ENCODE results near the gene KANTR. TPM values are rescaled to one million over a fixed set of nuclear protein-coding genes. Genes with fewer than 3 reads are reported as not detected.

The KANTR gene
- total and polyA plus RNA-seq, 2 experiments from 2014 or later, result 6.4 to 15.5 TPM

DNA sequence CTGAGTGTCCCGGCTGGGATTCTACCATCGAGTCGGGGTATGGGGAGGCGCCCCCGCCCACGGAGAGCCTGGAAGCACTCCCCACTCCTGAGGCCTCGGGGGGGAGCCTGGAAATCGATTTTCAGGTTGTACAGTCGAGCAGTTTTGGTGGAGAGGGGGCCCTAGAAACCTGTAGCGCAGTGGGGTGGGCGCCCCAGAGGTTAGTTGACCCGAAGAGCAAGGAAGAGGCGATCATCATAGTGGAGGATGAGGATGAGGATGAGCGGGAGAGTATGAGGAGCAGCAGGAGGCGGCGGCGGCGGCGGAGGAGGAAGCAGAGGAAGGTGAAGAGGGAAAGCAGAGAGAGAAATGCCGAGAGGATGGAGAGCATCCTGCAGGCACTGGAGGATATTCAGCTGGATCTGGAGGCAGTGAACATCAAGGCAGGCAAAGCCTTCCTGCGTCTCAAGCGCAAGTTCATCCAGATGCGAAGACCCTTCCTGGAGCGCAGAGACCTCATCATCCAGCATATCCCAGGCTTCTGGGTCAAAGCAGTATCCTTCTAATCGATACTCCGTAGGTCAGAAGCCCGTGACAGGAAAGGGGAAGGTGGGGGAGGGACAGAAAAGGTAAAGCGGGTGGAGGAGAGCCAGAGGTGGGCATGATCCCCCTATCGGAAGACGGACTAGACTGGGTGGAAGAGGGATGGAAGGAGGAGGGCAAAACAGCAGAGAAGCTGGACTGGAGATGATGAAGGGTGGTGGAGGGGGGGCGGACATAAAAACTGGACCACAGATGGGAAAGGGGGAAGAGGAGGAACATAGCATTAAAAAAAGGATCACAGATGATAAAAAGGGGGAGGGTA lies 10.9 kb upstream of the KANTR start:
- H3K27me3 ChIP-seq (ENCODE audit: insufficient read depth), result peaks cover 8% of the 10 kb centered on the region; the same call in 1 of the 2 replicates
- no peak overlapping the region for H2AFZ ChIP-seq
- Mint-ChIP-seq H3K36me3 (ENCODE audit: low read depth) (peaks cover 47% of the 10 kb centered on the region), H3K27ac (no peak overlapping the region), H3K4me3 (peak overlapping the region; percentile 92), H3K4me1 (peaks cover 18% of the 10 kb centered on the region), H3K9me3 (no peaks in the 10 kb centered on the region; the same call in 1 of the 3 replicates), H3K27me3 (ENCODE audit: insufficient read depth, low read depth, poor library complexity) (peaks cover 11% of the 10 kb centered on the region)
- peaks cover 7% of the 10 kb centered on the region for H3K4me1 ChIP-seq (ENCODE audit: insufficient read depth)
- no peak overlapping the region for H3K27ac ChIP-seq (ENCODE audit: low read depth)
- H3K79me2 ChIP-seq (replicated peaks; ENCODE audit: insufficient read depth), result 0 out of 2 replicates have a peak, but pooled peaks cover 4% of the 10 kb centered on the region
- no peak; the same call in 2 of the 3 replicates for ATAC-seq
- no peaks in the 10 kb centered on the region for H3F3A ChIP-seq (replicated peaks; ENCODE audit: low read depth)
- DNase-seq (ENCODE audit: low spot score), result no peak
- TF ChIP-seq ETS1 (IDR thresholded peaks at IDR 0.05) (no peak), STAT1 (IDR thresholded peaks at IDR 0.05; ENCODE audit: unreplicated experiment) (no peak), CTCF (conservative IDR thresholded peaks at IDR 0.05; ENCODE audit: low read depth in 2 of 2) (no peak), ZNF114 (CRISPR knock-in tag; IDR thresholded peaks at IDR 0.05) (no peak), POLR2AphosphoS5 (IDR thresholded peaks at IDR 0.05; ENCODE audit: low read depth) (no peak), NANOG (IDR thresholded peaks at IDR 0.05; ENCODE audit: borderline replicate concordance) (no peak), JUNB (IDR thresholded peaks at IDR 0.05; ENCODE audit: unreplicated experiment) (no peak), ZNF331 (CRISPR knock-in tag; IDR thresholded peaks at IDR 0.05; ENCODE audit: low read depth) (no peak), EZH2 (IDR thresholded peaks at IDR 0.05; ENCODE audit: low read depth, unreplicated experiment) (no peak), EZH2phosphoT487 (IDR thresholded peaks at IDR 0.05; ENCODE audit: unreplicated experiment) (no peak)
- TF ChIP-seq, protein P1, sequence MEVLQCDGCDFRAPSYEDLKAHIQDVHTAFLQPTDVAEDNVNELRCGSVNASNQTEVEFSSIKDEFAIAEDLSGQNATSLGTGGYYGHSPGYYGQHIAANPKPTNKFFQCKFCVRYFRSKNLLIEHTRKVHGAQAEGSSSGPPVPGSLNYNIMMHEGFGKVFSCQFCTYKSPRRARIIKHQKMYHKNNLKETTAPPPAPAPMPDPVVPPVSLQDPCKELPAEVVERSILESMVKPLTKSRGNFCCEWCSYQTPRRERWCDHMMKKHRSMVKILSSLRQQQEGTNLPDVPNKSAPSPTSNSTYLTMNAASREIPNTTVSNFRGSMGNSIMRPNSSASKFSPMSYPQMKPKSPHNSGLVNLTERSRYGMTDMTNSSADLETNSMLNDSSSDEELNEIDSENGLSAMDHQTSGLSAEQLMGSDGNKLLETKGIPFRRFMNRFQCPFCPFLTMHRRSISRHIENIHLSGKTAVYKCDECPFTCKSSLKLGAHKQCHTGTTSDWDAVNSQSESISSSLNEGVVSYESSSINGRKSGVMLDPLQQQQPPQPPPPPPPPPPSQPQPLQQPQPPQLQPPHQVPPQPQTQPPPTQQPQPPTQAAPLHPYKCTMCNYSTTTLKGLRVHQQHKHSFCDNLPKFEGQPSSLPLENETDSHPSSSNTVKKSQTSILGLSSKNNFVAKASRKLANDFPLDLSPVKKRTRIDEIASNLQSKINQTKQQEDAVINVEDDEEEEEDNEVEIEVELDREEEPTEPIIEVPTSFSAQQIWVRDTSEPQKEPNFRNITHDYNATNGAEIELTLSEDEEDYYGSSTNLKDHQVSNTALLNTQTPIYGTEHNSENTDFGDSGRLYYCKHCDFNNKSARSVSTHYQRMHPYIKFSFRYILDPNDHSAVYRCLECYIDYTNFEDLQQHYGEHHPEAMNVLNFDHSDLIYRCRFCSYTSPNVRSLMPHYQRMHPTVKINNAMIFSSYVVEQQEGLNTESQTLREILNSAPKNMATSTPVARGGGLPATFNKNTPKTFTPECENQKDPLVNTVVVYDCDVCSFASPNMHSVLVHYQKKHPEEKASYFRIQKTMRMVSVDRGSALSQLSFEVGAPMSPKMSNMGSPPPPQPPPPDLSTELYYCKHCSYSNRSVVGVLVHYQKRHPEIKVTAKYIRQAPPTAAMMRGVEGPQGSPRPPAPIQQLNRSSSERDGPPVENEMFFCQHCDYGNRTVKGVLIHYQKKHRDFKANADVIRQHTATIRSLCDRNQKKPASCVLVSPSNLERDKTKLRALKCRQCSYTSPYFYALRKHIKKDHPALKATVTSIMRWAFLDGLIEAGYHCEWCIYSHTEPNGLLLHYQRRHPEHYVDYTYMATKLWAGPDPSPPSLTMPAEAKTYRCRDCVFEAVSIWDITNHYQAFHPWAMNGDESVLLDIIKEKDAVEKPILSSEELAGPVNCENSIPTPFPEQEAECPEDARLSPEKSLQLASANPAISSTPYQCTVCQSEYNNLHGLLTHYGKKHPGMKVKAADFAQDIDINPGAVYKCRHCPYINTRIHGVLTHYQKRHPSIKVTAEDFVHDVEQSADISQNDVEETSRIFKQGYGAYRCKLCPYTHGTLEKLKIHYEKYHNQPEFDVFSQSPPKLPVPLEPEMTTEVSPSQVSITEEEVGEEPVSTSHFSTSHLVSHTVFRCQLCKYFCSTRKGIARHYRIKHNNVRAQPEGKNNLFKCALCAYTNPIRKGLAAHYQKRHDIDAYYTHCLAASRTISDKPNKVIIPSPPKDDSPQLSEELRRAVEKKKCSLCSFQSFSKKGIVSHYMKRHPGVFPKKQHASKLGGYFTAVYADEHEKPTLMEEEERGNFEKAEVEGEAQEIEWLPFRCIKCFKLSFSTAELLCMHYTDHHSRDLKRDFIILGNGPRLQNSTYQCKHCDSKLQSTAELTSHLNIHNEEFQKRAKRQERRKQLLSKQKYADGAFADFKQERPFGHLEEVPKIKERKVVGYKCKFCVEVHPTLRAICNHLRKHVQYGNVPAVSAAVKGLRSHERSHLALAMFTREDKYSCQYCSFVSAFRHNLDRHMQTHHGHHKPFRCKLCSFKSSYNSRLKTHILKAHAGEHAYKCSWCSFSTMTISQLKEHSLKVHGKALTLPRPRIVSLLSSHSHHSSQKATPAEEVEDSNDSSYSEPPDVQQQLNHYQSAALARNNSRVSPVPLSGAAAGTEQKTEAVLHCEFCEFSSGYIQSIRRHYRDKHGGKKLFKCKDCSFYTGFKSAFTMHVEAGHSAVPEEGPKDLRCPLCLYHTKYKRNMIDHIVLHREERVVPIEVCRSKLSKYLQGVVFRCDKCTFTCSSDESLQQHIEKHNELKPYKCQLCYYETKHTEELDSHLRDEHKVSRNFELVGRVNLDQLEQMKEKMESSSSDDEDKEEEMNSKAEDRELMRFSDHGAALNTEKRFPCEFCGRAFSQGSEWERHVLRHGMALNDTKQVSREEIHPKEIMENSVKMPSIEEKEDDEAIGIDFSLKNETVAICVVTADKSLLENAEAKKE (CRISPR knock-in tag; IDR thresholded peaks at IDR 0.05), result no peak
- peak overlapping the region; percentile 84 for H3K4me2 ChIP-seq
- peak overlapping the region; percentile 79 for H3K4me3 ChIP-seq
- no peaks in the 10 kb centered on the region; the same call in 1 of the 2 replicates for H4K20me1 ChIP-seq (replicated peaks; ENCODE audit: insufficient read depth)
- no peaks in the 10 kb centered on the region for H3K9me2 ChIP-seq (ENCODE audit: insufficient read depth)
- H3K36me3 ChIP-seq (ENCODE audit: insufficient read depth), result no peaks in the 10 kb centered on the region
